T-helper 1 cell treated with Interleukin-12 subunit alpha and Interleukin-12 subunit beta and Interleukin-4 antibody, amounts not matched to agents 30 ng/mL and 1 ng/mL, for 36 hours (primary cell): ENCODE data around the gene STBD1. TPM values are rescaled to one million over a fixed set of nuclear protein-coding genes. Genes with fewer than 3 reads are reported as not detected.
"Not testable (repeated sequence)": the region's sequence is repeated elsewhere in the genome, so short reads cannot be mapped to it uniquely, and the experiment has no call there.

Source experiments
- intact Hi-C: fragments of 100-400 bp; cut with micrococcal nuclease; formaldehyde crosslinking; loops from one replicate; pipeline ENCODE4 v1.15.1; 2024
- total RNA-seq: library from RNA; stranded (reverse); gene quantifications from 2 replicates; pipeline ENCODE4 v1.2.3, GENCODE V29; 2022

The STBD1 gene
- total RNA-seq, 1 donor from 2014 or later = 2.3 TPM

DNA sequence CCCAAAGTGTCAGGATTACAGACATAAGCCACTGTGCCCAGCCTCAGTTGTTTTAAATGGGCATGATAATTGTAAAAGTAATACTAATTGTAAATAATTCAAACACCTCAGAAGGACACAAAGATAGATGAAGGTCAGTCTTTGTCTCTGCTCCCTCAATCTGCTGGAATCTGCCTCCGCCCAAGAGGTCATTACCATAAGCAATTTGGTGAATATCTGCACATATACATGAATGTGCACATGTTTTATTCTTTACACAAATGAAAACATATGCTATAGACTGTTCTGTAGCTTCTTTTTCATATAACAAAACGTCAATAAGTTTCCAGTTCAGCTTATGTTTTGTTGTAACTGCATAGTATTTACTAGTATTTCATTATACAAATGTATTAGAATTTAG, 7.0 kb downstream of the STBD1 start:
- intact Hi-C loops = loop anchor here (1.0 kb wide), 1 partner anchor 12 kb away; no protein-coding TSS in a partner anchor

DNA sequence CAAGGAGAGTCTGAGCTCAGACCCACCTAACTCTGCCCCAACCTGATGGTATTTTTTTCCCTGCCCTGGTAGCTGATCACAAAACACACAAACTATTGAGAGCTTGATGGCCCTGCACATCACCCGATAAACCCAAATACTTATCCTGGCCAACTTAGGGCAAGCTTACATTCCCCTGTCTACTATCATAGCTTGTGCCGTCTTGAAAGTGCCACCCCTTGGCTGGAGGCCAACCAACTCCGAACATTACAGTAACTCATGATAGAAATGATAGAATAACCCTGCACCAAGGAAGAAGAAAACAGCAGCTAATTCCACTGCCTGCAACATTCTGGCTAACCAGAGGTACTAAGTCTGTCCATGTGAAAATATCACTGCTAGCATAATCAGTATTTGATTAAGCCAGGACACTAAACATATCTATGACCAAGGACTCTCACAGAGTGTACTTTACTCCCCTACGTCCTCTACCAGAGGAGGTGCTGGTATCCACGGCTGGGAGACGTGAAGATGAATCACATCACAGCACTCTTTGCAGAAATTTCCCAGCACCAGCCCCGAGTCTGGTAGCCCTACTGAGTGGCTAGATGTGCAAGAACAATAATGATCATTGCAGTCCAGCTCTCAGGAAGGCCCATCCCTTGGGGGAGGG, 8.9 kb downstream of the STBD1 start:
- intact Hi-C loops = no loop called here

- intact Hi-C loops = no loop called here
Measured at GRCh38 chr4:76316131-76316530, 9.6 kb downstream of the STBD1 start.

GRCh38 chr4:76322236-76322635, 15.7 kb downstream of the STBD1 start:
- intact Hi-C loops = no loop called here

- intact Hi-C loops = no loop called here
Measured at GRCh38 chr4:76325072-76325471, 18.5 kb downstream of the STBD1 start.

DNA sequence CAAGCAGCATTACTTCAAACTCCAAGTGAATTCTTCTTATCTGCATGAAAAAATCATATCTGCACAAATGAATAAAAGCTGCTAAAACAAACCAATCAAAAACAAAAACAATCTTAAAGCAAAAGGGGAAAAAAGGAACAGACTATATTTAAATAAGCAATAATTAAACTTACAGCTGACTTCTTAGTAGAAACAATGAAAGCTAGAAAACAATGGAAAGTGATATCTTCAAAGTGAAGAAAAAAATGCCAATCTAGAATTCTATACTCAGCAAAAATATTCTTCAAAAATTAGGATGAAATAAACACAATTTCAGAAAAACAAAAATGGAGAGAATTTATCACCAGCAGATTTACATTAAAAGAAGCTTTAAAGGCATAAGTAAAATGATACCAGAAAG, 20.0 kb downstream of the STBD1 start:
- intact Hi-C loops = no loop called here

DNA sequence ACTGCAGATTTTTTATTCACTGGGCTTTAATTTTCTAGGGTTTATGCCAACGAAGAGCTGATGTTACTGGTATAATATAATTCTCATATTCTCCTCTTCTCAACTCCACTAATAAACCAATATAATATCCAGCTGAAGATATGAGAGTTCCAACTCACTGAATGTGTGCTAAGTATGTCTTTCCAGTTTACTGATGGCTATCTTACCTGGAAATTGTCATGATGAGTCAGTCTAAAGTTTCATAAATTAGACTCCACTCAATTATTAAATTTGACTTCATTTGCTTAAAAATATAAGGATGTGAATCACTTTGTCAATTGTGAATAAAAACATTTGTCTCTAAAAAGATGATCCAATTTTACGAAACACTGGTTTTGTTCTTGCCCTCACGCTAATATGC, 28.4 kb downstream of the STBD1 start:
- intact Hi-C loops = no loop called here

GRCh38 chr4:76339364-76339763, 32.8 kb downstream of the STBD1 start:
- intact Hi-C loops = no loop called here

DNA sequence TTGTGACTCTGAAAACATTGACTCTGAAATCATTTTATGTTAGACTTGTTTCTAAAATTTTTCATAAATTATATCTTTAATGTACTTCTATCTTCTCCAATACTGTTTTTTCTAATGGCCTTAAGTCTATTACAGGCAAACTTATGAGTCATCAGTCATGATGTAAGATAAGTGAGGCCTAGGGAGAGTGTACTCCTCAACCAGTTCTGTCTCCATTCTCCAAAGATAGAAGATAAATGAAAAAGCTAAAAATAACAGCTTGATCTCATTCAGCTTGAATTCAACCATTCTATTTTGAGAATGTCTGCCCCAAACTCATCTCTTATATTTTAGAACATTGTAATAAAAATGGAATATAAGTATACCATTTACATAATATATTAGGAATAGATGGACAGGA, 34.5 kb downstream of the STBD1 start:
- intact Hi-C loops = no loop called here

DNA sequence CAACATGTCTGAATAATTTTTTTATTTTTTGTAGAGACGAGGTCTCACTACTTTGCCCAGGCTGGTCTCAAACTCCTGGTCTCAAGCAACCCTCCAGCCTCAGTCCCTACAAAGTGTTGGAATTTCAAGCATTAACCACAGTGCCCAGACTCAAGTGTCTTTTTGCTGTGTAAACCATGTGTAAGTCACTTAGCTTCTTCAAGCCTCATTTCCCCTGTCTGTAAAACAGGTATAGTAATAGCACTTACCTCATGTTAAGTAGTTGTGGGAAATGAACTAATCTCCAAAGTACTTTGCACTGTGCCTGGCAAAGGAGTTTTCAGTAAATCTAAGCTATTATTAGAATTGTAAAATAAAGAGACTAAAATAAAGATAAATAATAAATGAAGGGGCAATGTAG, 35.7 kb downstream of the STBD1 start:
- intact Hi-C loops = no loop called here

DNA sequence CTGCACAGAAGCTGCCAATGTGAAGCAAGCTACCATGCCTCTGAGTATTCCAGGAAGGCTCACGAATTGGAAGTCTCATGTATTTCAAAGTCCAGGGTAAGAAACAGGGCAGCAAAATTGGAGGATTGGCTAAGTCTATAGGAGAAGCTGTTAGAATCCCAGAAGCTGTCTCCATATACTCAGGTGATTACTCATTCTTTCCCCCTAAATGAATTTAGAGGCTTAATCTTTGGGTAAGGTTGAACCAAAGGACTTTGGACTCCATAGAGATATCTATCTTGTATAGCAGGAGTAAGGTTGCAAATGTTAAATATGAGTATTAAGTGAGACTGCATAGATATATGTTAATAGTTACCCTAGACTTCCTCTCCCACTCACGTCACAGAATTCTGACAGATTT, 36.3 kb downstream of the STBD1 start:
- intact Hi-C loops = no loop called here

GRCh38 chr4:76354517-76355473, 48.3 kb downstream of the STBD1 start:
- intact Hi-C loops = loop anchor here (2.0 kb wide), 1 partner anchor 50 kb away; no protein-coding TSS in a partner anchor

DNA sequence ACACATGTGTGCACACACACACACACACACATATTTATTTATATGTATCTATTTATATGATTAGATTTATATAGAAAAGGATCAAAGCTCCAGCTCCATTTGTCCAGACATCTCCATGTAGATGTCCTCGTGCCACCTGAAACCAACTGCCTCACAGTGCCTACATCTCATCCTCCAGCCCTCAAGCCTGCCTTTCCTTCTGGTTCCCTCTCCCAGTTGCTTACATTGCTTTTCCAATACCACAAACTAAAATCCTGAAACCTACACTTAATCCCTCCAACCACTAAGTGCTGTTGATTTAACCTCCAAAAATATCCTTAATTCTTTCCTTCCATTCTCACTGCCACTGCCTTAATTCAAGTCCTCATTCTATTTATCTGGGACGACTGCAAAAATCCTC, 51.4 kb downstream of the STBD1 start:
- intact Hi-C loops = no loop called here

DNA sequence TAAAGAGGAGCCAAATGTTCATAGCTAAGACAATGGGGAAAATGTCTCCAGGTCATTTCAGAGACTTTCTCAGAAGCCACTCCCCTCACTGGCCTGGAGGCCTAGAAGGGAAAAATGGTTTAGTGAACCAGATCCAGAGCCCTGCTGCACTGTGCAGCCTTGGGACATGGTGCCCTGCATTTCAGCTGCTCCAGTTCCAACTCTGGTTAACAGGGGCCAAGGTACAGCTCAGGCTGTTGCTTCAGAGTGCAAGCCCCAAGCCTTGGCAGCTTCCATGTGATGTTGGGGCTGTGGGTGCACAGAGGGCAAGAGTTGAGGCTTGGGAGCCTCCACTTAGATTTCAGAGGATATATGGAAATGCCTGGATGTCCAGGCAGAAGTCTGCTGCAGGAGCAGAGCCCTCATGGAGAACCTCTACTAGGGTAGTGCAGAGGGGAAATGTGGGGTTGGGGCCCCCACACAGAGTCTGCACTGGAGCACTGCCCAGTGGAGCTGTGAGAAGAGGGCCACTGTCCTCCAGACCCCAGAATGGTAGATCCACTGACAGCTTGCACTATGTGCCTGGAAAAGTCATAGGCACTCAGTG, 53.4 kb downstream of the STBD1 start:
- intact Hi-C loops = not testable (repeated sequence)

Other genes with a start within 250 kb of the STBD1 start
- gene ART3, start 232.0 kb upstream of the STBD1 start, total RNA-seq = not detected in 2 replicates
- 57.2 and 62.7 TPM in 2 replicates for gene NUP54, start 158.3 kb upstream of the STBD1 start, total RNA-seq
- 9.4 and 11.2 TPM in 2 replicates for gene SCARB2, start 92.9 kb upstream of the STBD1 start, total RNA-seq
- gene FAM47E, start 55.0 kb upstream of the STBD1 start, total RNA-seq = not detected in 2 replicates
- gene CCDC158, start 114.4 kb downstream of the STBD1 start, total RNA-seq = not detected in 2 replicates
- gene SHROOM3, start 128.5 kb downstream of the STBD1 start, total RNA-seq = 0.02 TPM in 2 replicates